Upper lobe of left lung (tissue), 6 donors: ENCODE data around the gene KRTAP2-2. TPM values are rescaled to one million over a fixed set of nuclear protein-coding genes. Genes with fewer than 3 reads are reported as not detected.

Experiments
- ATAC-seq, 2 donors: fragments of 200-7000 bp; cut with Tn5 transposase; one replicate each; pipeline ENCODE4 v1.9.1; 2022; ENCODE audit warnings: mild to moderate bottlenecking in 2 of 2, moderate library complexity in 2 of 2; ENCODE audit not compliant: low FRiP score in 2 of 2
- DNase-seq, 2 donors: peaks; one replicate each; pipeline ENCODE4 v3.0.0-alpha.2; 2019 to 2020
- H3K27ac ChIP-seq, 4 donors: fragments of 200-600 bp; sonication (generic); one replicate each; pipeline ENCODE4 v1.5.1; 2016 to 2019
- H3K27me3 ChIP-seq, 4 donors: fragments of 200-600 bp; sonication (generic); one replicate each; pipeline ENCODE4 v1.5.1; 2017 to 2019
- H3K36me3 ChIP-seq, 4 donors: fragments of 200-600 bp; sonication (generic); one replicate each; pipeline ENCODE4 v1.5.1; 2016 to 2019
- H3K4me1 ChIP-seq, 4 donors: fragments of 200-600 bp; sonication (generic); one replicate each; pipeline ENCODE4 v1.5.1; 2018 to 2019
- H3K4me3 ChIP-seq, 4 donors: fragments of 200-600 bp; sonication (generic); one replicate each; pipeline ENCODE4 v1.5.1; 2017 to 2019; ENCODE audit warnings: mild to moderate bottlenecking in 2 of 4, moderate library complexity in 1 of 4
- H3K9me3 ChIP-seq, 4 donors: fragments of 200-600 bp; sonication (generic); one replicate each; pipeline ENCODE4 v1.5.1; 2018 to 2019
- CTCF ChIP-seq, 6 experiments: fragments of 450-650 bp in 4 of 6; fragments of 200-600 bp in 2 of 6; sonication (generic) in 2 of 6; IDR thresholded peaks; one replicate each; pipeline ENCODE4 v1.5.1; 2016 to 2019; ENCODE audit warnings: antibody characterized with exemption in 6 of 6
- EP300 ChIP-seq, 4 donors: sonication (generic); formaldehyde crosslinking; IDR thresholded peaks; one replicate each; pipeline ENCODE4 v1.5.1; 2017; ENCODE audit warnings: antibody characterized with exemption in 4 of 4, control low read depth in 2 of 4
- POLR2A ChIP-seq, 4 donors: fragments of 450-650 bp; IDR thresholded peaks; one replicate each; pipeline ENCODE4 v1.5.1; 2016 to 2017; ENCODE audit warnings: antibody characterized with exemption in 4 of 4, mild to moderate bottlenecking in 2 of 4
- POLR2AphosphoS5 ChIP-seq, 2 donors: sonication (generic); formaldehyde crosslinking; IDR thresholded peaks; one replicate each; pipeline ENCODE4 v1.5.1; 2017; ENCODE audit warnings: antibody characterized with exemption in 2 of 2
- WGBS, 2 donors: methylation state at CpG; one replicate each; pipeline ENCODE4 v1.1.5; 2017 to 2018; 5-methylcytosine and 5-hydroxymethylcytosine counted together
- total RNA-seq, 6 donors: library from RNA; depleted of rRNA in 4 of 6; stranded (reverse); fragments of >200 nt in 4 of 6; gene quantifications; one replicate each; pipeline versions ENCODE4 v1.1.0 to v1.2.1, GENCODE V29; 2016 to 2021
- donor health status: DM: no; HTN: no; CAD: no; lungs with moderate emphysema.
- donor health status: DM: no; HTN: yes; CAD: no; lungs with severe emphysema.

Gene KRTAP2-2
- total RNA-seq, 6 donors from 2014 or later = not detected

DNA sequence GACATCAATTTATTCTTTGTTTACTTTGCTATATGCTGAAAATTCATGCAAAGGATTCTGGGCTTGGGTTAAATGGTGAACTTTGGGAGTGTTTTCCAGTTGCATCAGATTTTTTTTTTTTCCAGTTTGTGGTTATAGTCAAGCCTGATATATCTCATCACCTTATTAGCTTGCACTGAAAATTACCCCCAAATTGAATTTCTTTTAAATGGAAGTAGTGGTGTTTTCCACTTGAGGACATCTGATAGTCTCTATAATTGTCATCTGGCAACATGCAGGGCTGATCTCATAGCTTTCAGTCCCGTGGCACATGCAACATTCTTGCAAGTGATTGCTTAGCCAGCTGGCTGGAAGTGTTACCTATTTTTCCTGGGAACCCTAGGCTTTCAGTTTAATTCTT lies 41.4 kb downstream of the KRTAP2-2 start:
- Histone ChIP-seq H3K27me3 (no peaks in the 10 kb centered on the region), H3K4me3 (no peak overlapping the region), H3K9me3 (no peaks in the 10 kb centered on the region), H3K27ac (no peak overlapping the region), H3K4me1 (no peaks in the 10 kb centered on the region), H3K36me3 (no peaks in the 10 kb centered on the region)
- WGBS, 2 donors = 38 to 46% methylated on average over 1 of the region's 1 CpG
- TF ChIP-seq POLR2AphosphoS5 (IDR thresholded peaks at IDR 0.05) = no peak
- no peak for TF ChIP-seq EP300 (IDR thresholded peaks at IDR 0.05)
- TF ChIP-seq POLR2A (IDR thresholded peaks at IDR 0.05) = no peak
- no peak for TF ChIP-seq CTCF (IDR thresholded peaks at IDR 0.05)
- ATAC-seq (no peak), DNase-seq (no peak)

GRCh38 chr17:41013181-41013580 lies 41.8 kb downstream of the KRTAP2-2 start:
- H3K36me3 ChIP-seq = no peaks in the 10 kb centered on the region
- ATAC-seq = no peak
- no peak overlapping the region for H3K4me3 ChIP-seq
- 83 to 90% methylated on average over 3 of the region's 3 CpGs for WGBS, 2 donors
- TF ChIP-seq EP300 (IDR thresholded peaks at IDR 0.05) (no peak), POLR2A (IDR thresholded peaks at IDR 0.05) (no peak), POLR2AphosphoS5 (IDR thresholded peaks at IDR 0.05) (no peak), CTCF (IDR thresholded peaks at IDR 0.05) (no peak)
- no peaks in the 10 kb centered on the region for H3K9me3 ChIP-seq
- no peak for DNase-seq
- H3K4me1 ChIP-seq = no peaks in the 10 kb centered on the region
- H3K27me3 ChIP-seq = no peaks in the 10 kb centered on the region
- no peak overlapping the region for H3K27ac ChIP-seq

DNA sequence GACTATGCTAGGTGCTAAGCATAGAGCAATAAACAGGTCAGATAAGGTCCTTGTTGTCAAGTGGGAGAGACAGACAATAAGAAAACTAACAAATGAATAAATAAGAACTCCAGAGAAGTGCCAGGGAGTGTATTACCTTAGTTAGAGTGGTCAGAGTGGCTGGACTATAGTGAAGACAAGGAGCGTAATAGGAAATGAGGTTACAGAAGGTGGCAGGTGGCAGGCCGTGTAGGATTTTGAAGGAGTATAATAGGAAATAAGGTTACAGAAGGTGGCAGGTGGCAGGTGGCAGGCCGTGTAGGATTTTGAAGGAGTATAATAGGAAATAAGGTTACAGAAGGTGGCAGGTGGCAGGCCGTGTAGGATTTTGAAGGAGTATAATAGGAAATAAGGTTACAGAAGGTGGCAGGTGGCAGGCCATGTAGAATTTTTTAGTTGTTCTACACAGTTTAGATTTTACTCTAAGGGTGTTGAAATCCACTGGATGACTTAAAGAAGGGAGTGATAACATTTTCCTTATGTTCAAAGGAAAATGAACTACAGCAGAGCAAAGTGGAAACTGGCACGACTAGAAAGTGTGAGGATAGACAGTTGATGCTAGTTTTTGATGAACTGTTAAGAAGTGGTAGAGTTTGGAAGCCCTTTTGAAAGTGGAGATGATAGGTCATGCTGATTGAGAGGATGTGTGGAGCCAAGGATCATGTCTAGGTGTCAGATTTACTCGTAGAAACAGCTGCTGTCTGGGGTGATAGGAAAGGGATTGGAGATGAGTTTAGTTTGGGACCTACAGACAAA lies 42.5 kb downstream of the KRTAP2-2 start:
- ATAC-seq = no peak
- no peaks in the 10 kb centered on the region for H3K36me3 ChIP-seq
- TF ChIP-seq POLR2AphosphoS5 (IDR thresholded peaks at IDR 0.05) (no peak), POLR2A (IDR thresholded peaks at IDR 0.05) (no peak), CTCF (IDR thresholded peaks at IDR 0.05) (no peak), EP300 (IDR thresholded peaks at IDR 0.05) (no peak)
- no peaks in the 10 kb centered on the region for H3K27me3 ChIP-seq
- no peaks in the 10 kb centered on the region for H3K9me3 ChIP-seq
- no peak for DNase-seq
- no peak overlapping the region for H3K4me3 ChIP-seq
- H3K4me1 ChIP-seq = no peaks in the 10 kb centered on the region
- WGBS, 2 donors = 64 to 65% methylated on average over 6 of the region's 6 CpGs
- no peak overlapping the region for H3K27ac ChIP-seq

- Histone ChIP-seq H3K27ac (no peak overlapping the region), H3K9me3 (no peaks in the 10 kb centered on the region), H3K27me3 (no peaks in the 10 kb centered on the region), H3K4me3 (no peak overlapping the region), H3K4me1 (no peaks in the 10 kb centered on the region), H3K36me3 (no peaks in the 10 kb centered on the region)
- no peak for TF ChIP-seq EP300 (IDR thresholded peaks at IDR 0.05)
- no peak for TF ChIP-seq POLR2AphosphoS5 (IDR thresholded peaks at IDR 0.05)
- TF ChIP-seq POLR2A (IDR thresholded peaks at IDR 0.05) = no peak
- TF ChIP-seq CTCF (IDR thresholded peaks at IDR 0.05) = no peak
- ATAC-seq (no peak), DNase-seq (no peak)
Observed at GRCh38 chr17:41010441-41010840, 44.6 kb downstream of the KRTAP2-2 start.

- TF ChIP-seq EP300 (IDR thresholded peaks at IDR 0.05) (no peak), CTCF (IDR thresholded peaks at IDR 0.05) (no peak), POLR2A (IDR thresholded peaks at IDR 0.05) (no peak), POLR2AphosphoS5 (IDR thresholded peaks at IDR 0.05) (no peak)
- no peaks in the 10 kb centered on the region for H3K9me3 ChIP-seq
- WGBS, 2 donors = 83 to 95% methylated on average over 1 of the region's 1 CpG
- no peaks in the 10 kb centered on the region for H3K27me3 ChIP-seq
- H3K4me1 ChIP-seq = no peaks in the 10 kb centered on the region
- H3K36me3 ChIP-seq = no peaks in the 10 kb centered on the region
- DNase-seq = no peak
- ATAC-seq = no peak
- H3K27ac ChIP-seq = no peak overlapping the region
- H3K4me3 ChIP-seq = no peak overlapping the region
Observed at GRCh38 chr17:41009936-41010335, 45.1 kb downstream of the KRTAP2-2 start.
